GM15510 (cell line): ENCODE data around the gene CCND1.

Source experiments
- POLR2A ChIP-seq: IDR thresholded peaks from 3 replicates; pipeline ENCODE4 v1.6.1; 2011; ENCODE audit warnings: borderline replicate concordance; ENCODE audit not compliant: insufficient read length; ENCODE audit errors: extremely low read depth

CCND1 gene

GRCh38 chr11:69696749-69697468 lies 56.0 kb downstream of the CCND1 start:
- TF ChIP-seq POLR2A: no peak

DNA sequence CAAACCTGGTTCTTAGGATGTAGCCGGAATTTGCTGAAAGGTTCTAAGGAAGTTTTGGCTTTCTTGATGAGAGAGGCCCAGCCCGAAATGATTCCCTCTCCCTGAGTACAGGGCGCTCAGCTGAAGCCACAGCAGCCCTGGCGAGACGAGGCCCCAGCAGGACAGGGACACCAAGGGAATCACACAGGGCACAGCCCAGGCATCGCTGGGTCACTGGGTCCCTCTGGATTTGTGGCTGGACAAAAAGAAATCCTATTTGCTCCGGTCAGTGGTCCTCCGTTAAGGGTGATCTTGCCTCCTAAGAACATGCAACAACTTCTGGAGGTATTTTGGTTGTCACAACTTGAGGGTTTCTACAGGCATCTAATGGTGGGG lies 56.5 kb downstream of the CCND1 start:
- no peak for TF ChIP-seq POLR2A

- TF ChIP-seq POLR2A: no peak
Observed at GRCh38 chr11:69697861-69698260, 56.9 kb downstream of the CCND1 start.

GRCh38 chr11:69698362-69698761 lies 57.4 kb downstream of the CCND1 start:
- TF ChIP-seq POLR2A: no peak

DNA sequence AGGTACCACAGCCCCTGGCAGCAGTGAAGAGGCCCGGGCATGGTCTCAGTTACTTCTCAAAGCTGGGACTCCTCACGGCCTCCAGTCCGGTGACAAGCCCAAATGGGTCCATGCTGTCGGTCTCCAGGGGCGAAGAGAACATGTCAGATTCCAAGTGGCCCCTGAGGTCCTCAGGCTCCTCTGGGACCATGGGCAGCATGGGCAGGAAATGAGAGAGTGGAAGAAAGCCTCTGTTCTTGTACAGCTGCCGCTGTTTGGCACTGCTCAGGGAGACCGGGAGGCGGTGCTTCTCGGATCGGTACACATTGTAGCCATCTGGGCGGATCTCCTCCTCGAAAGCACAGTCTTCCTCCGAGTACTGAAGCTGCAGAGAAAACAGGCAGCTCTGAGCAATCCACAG lies 58.3 kb downstream of the CCND1 start:
- TF ChIP-seq POLR2A: no peak

DNA sequence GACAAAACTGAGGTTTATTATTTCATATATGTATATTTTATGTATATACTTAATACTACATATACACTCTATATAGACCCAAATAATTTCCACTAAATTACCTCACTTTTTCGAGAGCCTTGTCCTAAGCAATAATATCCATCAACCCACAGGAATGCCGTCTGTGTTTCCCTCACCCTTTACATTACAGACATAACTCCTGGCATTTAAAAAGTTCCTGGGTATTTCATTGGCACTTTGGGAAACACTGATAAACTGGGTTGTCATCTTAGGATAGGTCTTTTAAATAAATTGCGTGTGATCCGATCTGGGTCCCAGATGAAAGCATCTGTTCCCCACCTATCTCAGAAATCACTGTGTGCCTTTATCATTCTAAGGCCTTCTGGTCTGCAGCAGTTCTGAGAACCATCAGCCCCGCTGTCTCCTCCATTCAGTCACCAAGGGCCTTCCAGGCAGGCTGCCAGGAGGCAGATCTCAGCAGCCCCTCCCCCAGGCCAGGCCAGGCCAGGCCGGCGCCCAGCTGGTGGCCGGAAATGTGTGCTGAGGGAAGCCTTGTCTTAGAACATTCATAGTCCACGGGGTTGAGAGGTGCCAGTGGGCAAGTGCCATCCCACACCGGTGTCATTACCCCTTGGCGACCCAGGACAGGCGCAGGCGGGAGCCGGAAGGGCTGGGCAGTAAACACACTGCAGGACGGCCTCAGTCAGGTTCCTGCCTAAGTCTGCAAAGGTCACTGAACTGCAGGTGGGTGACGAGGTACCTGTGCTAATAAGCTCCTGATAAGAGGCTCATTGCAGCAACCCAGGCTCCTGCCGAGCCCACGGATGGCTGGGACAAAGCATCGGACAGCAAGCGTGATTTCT lies 59.6 kb downstream of the CCND1 start:
- TF ChIP-seq POLR2A: no peak

DNA sequence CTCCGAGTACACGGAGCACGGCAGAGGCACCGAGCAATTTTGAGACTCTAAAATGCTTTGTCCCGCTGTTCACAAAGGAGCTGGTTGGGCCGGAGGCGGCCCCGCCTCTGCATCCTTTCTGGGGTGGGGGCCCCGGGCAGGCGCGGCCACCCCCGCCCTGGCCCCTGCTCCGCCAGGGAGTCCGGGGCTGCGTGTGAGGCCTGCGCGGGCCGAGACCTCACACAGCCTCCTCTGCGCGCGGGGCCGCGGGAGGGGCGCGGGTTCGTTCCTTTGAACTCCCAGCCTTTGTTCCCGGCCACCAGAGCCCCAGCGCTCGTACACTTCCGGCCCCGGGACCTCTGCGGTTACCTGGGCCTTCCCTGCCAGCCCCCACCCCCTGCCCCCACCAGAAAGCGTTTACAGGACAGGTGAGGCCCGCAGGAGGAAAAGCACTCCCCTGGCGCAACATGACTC lies 61.3 kb downstream of the CCND1 start:
- TF ChIP-seq POLR2A: no peak

- TF ChIP-seq POLR2A: no peak
Observed at GRCh38 chr11:69702769-69703452, 62.0 kb downstream of the CCND1 start.

- no peak for TF ChIP-seq POLR2A
Observed at GRCh38 chr11:69703453-69703767, 62.5 kb downstream of the CCND1 start.
